Globus pallidus (tissue), 1 donor: ENCODE data around the gene PKMYT1.

Source experiments
- DNase-seq: peaks from one replicate; pipeline ENCODE4 v3.0.0-alpha.2; 2015; ENCODE audit warnings: low spot score

PKMYT1 gene

GRCh38 chr16:2973605-2974318 lies 6.5 kb downstream of the PKMYT1 start:
- peak; percentile 58 for DNase-seq

- peak; percentile 65 for DNase-seq
Observed at GRCh38 chr16:2973093-2973492, 7.2 kb downstream of the PKMYT1 start.

- no peak for DNase-seq
Observed at GRCh38 chr16:2971985-2972784, 8.1 kb downstream of the PKMYT1 start.

GRCh38 chr16:2971134-2971984 lies 8.9 kb downstream of the PKMYT1 start:
- DNase-seq, result no peak

GRCh38 chr16:2970563-2970962 lies 9.7 kb downstream of the PKMYT1 start:
- no peak for DNase-seq

DNA sequence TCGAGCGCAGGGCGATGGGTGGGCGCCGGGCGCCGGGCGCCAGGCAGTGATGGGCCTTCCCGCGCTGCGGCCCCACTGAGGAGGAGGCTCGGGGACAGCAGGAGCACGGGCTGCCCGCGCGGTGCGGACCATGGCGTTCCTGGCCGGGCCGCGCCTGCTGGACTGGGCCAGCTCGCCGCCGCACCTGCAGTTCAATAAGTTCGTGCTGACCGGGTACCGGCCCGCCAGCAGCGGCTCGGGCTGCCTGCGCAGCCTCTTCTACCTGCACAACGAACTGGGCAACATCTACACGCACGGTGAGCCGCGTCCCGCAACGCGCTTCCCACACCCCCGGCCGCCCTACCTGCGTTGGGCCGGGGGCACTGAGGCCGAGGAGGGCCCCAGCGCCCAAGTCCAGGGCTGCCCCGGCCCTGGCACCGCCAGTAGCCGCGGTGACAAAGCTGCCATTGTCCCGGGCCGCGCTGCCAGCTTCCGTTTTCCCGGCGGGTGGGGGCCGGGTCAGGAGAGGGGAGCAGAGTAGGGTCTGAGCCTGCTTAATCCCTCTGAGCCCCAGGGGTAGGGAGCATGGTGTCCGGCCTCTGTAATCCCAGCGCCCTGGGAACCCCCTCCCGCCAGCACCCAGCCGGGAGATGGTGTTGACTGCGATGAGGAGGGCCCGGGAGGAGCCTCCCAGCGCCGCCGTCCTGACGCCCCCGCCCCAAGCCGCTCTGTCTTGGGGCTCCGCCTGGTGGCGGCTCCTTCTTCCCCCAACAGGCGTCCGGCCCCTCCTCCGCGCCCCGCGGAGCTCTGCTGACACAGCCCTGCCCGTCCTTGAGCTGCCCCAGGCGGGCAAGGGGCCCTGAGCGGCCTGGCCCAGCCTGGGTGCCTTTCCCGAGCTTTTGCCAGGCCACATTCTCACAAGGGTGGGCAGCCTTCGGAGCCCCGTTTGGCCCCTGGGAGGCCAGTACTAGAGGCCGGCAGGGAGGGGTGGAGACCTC lies 10.4 kb downstream of the PKMYT1 start:
- peak; percentile 83 for DNase-seq

DNA sequence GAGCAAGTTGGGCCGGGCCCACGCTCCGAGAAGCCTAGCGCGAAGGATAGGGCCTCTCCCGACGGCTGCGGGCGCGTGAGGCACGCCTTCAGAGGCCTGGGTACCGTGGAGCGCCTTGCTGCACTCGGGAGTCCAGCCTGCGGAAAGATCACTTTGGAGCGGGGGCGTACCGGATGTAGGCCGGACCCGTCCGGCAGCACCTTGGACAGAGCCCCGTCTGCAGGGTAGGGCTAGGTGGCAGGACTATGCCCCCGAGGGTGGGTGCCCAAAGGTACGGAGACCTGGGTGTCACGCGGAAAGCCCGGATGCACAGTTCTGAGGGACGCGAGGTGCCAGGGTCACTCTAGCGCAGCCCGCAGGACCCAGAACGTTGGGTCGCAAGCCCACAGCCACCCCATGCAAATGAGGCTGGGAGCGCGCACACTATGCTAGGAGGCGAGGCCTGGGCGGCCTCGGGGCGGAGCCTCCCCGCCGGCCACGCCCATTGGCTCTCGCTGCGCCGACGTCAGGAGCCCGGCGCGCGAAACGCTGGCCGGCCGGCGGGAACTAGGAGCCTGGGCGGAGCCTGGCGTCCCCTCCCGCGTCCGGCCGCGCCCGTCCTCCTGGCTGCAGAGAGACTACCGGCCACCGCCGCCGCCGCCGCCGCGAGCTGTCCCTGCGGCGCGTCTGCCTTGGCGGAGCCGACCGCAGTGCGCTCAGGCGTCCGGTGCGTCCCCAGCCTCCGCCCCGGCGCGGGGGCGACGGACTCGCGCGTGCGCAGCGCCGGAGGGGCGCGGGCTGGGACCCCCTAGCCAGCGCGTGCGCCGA lies 11.3 kb downstream of the PKMYT1 start, which contains the start of gene PAQR4:
TSS of gene PAQR4 (plus strand) at position 611 of the 807 bp plus-strand sequence. CDS start 327 bp downstream, outside the sequence.
- peak; percentile 91 for DNase-seq

DNA sequence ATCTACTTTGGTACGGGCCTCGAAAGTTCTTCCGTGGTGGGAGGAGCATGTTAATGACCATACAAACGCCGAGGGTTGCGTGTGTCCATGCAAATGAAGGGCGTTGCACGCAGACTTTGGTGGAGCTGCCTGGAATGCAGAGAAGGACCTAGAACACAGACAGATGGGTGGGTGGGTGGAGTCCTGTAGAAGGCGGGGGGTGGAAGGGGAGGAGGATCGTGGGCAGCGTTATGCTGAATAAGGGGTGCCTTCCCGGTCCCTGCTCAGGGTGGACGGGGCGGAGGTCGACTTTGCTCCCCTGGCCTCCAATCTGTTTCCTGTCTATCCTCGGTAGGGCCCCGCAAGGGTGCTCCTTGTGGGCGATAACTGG lies 11.9 kb downstream of the PKMYT1 start:
- DNase-seq, result no peak

- DNase-seq, result no peak
Observed at GRCh38 chr16:2967721-2968161, 12.5 kb downstream of the PKMYT1 start.

DNA sequence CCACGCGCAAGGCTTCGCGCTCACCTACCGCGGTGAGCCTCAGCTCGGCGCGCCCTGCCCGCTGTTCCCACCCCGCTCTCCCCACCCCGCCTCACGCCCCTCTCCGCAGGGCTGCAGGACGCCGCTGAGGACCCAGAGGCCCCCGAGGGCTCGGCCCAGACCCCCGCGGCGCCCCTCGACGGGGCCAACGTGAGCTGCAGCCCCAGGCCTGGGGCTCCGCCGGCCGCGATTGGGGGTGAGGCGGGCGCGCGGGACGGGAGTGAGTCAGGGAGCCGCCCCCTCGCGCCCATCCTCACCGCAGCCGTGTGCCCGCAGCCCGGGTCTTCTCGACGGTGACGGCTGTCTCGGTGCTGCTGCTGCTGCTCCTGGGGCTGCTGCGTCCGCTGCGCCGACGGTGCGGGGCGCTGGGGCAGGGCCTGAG lies 13.0 kb downstream of the PKMYT1 start:
- DNase-seq, result no peak

DNA sequence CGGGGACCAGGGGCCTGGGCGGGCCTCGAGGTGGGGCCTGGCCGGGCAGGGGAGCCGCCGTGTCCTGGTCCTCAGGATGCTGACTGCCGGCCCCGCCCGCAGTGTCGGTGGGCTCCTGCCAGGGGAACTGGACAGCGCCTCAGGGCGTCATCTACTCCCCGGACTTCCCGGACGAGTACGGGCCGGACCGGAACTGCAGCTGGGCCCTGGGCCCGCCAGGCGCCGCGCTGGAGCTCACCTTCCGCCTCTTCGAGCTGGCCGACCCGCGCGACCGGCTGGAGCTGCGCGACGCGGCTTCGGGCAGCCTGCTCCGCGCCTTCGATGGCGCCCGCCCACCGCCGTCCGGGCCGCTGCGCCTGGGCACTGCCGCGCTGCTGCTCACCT lies 13.4 kb downstream of the PKMYT1 start:
- DNase-seq, result no peak

GRCh38 chr16:2966043-2966807 lies 14.0 kb downstream of the PKMYT1 start:
- no peak for DNase-seq

GRCh38 chr16:2964475-2965336 lies 15.5 kb downstream of the PKMYT1 start:
- no peak for DNase-seq

GRCh38 chr16:2963723-2964474 lies 16.3 kb downstream of the PKMYT1 start, which contains the start of gene KREMEN2:
TSS of gene KREMEN2 (plus strand) at chr16:2964275. CDS start at chr16:2964521, 246 bp downstream.
- no peak for DNase-seq

GRCh38 chr16:2963074-2963722 lies 17.0 kb downstream of the PKMYT1 start:
- no peak for DNase-seq

DNA sequence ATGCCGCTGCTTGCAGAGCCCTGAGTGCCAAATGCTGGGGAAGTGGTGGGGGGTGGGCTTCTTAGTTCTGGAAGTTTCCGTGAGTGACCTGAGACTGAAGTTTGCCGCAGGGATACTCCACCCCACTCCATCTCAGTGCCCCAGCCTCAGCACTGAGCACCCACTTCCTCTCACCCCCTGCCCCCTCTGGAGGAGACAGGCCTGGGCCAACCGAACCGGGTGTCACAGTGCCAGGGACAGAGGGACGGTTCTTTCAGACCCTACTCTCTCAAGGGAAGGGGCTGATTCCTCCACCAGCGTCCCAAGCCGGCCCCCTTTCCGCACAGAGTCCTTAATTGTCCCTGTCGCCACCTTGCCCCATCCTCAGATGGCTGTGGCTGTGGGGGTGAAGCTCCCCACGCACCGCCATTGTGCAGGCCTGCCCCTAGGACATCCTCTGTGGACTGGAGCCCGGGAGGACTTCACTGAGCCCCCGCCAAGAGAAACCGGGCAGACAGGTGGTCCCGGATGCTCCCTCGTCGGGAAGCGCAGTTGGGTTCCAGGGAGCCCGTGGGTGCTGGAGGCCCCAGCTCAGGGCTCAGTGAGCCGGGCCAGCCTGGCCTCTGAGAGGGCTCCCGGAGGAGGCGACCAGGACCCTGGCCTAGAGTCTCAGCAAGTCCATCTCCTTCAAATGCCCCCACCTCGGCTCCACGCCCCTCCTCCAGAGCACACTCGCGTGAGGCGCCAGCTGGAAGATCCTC lies 17.7 kb downstream of the PKMYT1 start:
- DNase-seq, result no peak
